A549 (cell line): ENCODE measurements around the gene DIAPH2. TPM values are rescaled to one million over a fixed set of nuclear protein-coding genes. Genes with fewer than 3 reads are reported as not detected.

Source experiments
- ATAC-seq, 2 experiments: fragments of 200-7000 bp in 1 of 2; fragments of >200 bp in 1 of 2; cut with Nextera tagmentation in 1 of 2; cut with Tn5 transposase in 1 of 2; 3 replicates each; pipeline versions ENCODE4 v1.8.0 to v1.9.1; 2018 to 2020; ENCODE audit warnings: mild to moderate bottlenecking in 1 of 2, moderate library complexity in 1 of 2
- CTCF ChIA-PET: fragments of 300-600 bp; sonication (Branson Sonifier 250); formaldehyde crosslinking; extraction: SDS; loops from one replicate; lab custom pipeline; 2021; ENCODE audit warnings: antibody characterized with exemption, inconsistent platforms; lab: Yijun Ruan, JAX
- POLR2A ChIA-PET: fragments of 350-600 bp; formaldehyde crosslinking; extraction: SDS; loops from one replicate; lab custom pipeline; 2021; ENCODE audit warnings: antibody characterized with exemption, inconsistent platforms; lab: Yijun Ruan, JAX
- DNase-seq, 2 experiments: peaks; one replicate each; pipeline versions ENCODE4 v3.0.0 to v3.0.0-alpha.2; 2011 to 2016; ENCODE audit warnings: low read depth in 1 of 2, low spot score in 1 of 2
- FAIRE-seq: peaks from 2 replicates; lab custom pipeline; 2011; peaks lifted over from hg19 to GRCh38; lab: Jason Lieb, UNC
- H3K27ac ChIP-seq, 2 experiments: fragments of >200 bp; sonication (Bioruptor Twin); formaldehyde crosslinking; 3 replicates each; pipeline ENCODE4 v1.5.1; 2016 to 2017
- H3K4me1 ChIP-seq: fragments of >200 bp; sonication (Bioruptor Twin); formaldehyde crosslinking; 3 replicates; pipeline ENCODE4 v1.6.1; 2016
- H3K4me2 ChIP-seq: fragments of >200 bp; sonication (Bioruptor Twin); formaldehyde crosslinking; 3 replicates; pipeline ENCODE4 v1.6.1; 2016
- H3K4me3 ChIP-seq: fragments of >200 bp; sonication (Bioruptor Twin); formaldehyde crosslinking; 3 replicates; pipeline ENCODE4 v1.5.1; 2016
- H3K9me3 ChIP-seq: fragments of >200 bp; sonication (Bioruptor Twin); formaldehyde crosslinking; 3 replicates; pipeline ENCODE4 v1.6.1; 2016
- BCL3 ChIP-seq: fragments of >200 bp; sonication (Bioruptor Twin); formaldehyde crosslinking; IDR thresholded peaks from 3 replicates; pipeline ENCODE4 v1.6.1; 2016
- EHF ChIP-seq: fragments of 250-450 bp; sonication (Bioruptor Pico); IDR thresholded peaks from 2 replicates; pipeline ENCODE4 v1.5.0; 2020; ENCODE audit warnings: mild to moderate bottlenecking
- EHMT2 ChIP-seq: fragments of 200-600 bp; sonication (generic); IDR thresholded peaks from 2 replicates; pipeline ENCODE4 v1.6.1; 2016; ENCODE audit warnings: antibody characterized with exemption, low read depth, mild to moderate bottlenecking, moderate library complexity
- ESRRA ChIP-seq: fragments of 150-350 bp; IDR thresholded peaks from 2 replicates; pipeline ENCODE4 v1.6.1; 2014; ENCODE audit warnings: mild to moderate bottlenecking, low read length, borderline replicate concordance
- FOSB ChIP-seq: fragments of 250-450 bp; sonication (Bioruptor Pico); IDR thresholded peaks from 2 replicates; pipeline ENCODE4 v1.5.0; 2020; ENCODE audit warnings: mild to moderate bottlenecking, moderate library complexity
- FOSL2 ChIP-seq, 2 experiments: fragments of 450-650 bp in 1 of 2; fragments of >200 bp in 1 of 2; sonication (Bioruptor Twin) in 1 of 2; formaldehyde crosslinking; IDR thresholded peaks; 2 replicates each; pipeline versions ENCODE4 v1.5.0 to v1.6.1; 2016 to 2020; ENCODE audit warnings: mild to moderate bottlenecking in 1 of 2, moderate library complexity in 1 of 2
- HOXA7 ChIP-seq: fragments of 250-450 bp; sonication (Bioruptor Pico); IDR thresholded peaks from 2 replicates; pipeline ENCODE4 v1.5.0; 2020; ENCODE audit warnings: mild to moderate bottlenecking, moderate library complexity
- MAZ ChIP-seq: fragments of 150-350 bp; IDR thresholded peaks from 2 replicates; pipeline ENCODE4 v1.6.1; 2014; ENCODE audit warnings: antibody characterized with exemption, low read depth, low read length, borderline replicate concordance
- NFE2L2 ChIP-seq: fragments of 150-350 bp; conservative IDR thresholded peaks from 2 replicates; pipeline ENCODE4 v1.6.1; 2014; ENCODE audit warnings: low read length
- NPAS2 ChIP-seq: fragments of 250-450 bp; sonication (Bioruptor Pico); IDR thresholded peaks from 2 replicates; pipeline ENCODE4 v1.8.0; 2022; ENCODE audit warnings: mild to moderate bottlenecking, moderate library complexity, borderline replicate concordance
- REST ChIP-seq: fragments of 200-600 bp; sonication (generic); IDR thresholded peaks from 2 replicates; pipeline ENCODE4 v1.6.1; 2016; ENCODE audit warnings: antibody characterized with exemption, mild to moderate bottlenecking, moderate library complexity
- WGBS: methylation state at CpG from one replicate; pipeline ENCODE4 v1.1.6; 2017; ENCODE audit errors: missing lambda C conversion rate; 5-methylcytosine and 5-hydroxymethylcytosine counted together
- polyA plus RNA-seq, 4 experiments: library from polyadenylated mRNA; depleted of rRNA in 3 of 4; stranded (reverse); fragments of >200 nt; fragmentation: RNase III in 1 of 4; extraction: RNeasy Plus Mini Kit Qiagen cat#74134 plus additional on column Dnase treatment in 1 of 4; gene quantifications; 2 replicates in 3 of 4; 3 replicates in 1 of 4; pipeline ENCODE4 v1.2.3, GENCODE V29; 2011 to 2017
- TF ChIP-seq, protein P1 (sequence below): IDR thresholded peaks from 2 replicates; pipeline ENCODE4 v1.6.1; 2012
- TF ChIP-seq, protein P2 (sequence below): fragments of 250-450 bp; sonication (Bioruptor Pico); IDR thresholded peaks from 2 replicates; pipeline ENCODE4 v1.5.0; 2020; ENCODE audit warnings: low read depth, mild to moderate bottlenecking, moderate library complexity
- TF ChIP-seq, protein P3 (sequence below): IDR thresholded peaks from 2 replicates; pipeline ENCODE4 v1.6.1; 2012
- TF ChIP-seq, protein P4 (sequence below): IDR thresholded peaks from 2 replicates; pipeline ENCODE4 v1.6.1; 2012; ENCODE audit warnings: low read depth, borderline replicate concordance

Gene DIAPH2
- polyA plus RNA-seq, 2 of the 4 experiments (the other 2 are of a cell fraction): 3.7 to 10.0 TPM

GRCh38 chrX:97622111-97622510 is 937.5 kb downstream of the DIAPH2 start (continued):
- TF ChIP-seq REST: no peak
- TF ChIP-seq, all 56 proteins: peak for 0

DNA sequence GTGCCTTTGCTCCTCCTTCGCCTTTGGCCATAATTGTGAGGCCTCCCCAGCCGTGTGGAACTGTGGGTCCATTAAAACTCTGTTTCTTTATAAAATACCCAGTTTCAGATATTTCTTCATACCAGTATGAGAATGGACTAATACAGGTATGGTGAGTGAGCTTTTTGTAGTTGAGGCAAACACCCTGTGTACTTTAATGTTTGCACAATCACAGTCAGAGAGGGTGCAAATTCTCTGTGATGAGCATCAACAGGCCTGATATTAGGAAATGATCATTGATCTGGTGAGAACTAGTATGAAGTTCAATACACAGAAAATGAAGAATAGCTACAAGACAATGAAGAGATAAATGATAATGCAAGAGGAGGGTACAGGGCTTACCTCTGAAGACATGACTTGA is 943.7 kb downstream of the DIAPH2 start:
- no peak for DNase-seq
- no peak for ATAC-seq
- CTCF ChIA-PET: no interaction called here
- H3K9me3 ChIP-seq: no peaks in the 10 kb centered on the region
- FAIRE-seq: no peak
- no peak overlapping the region for H3K27ac ChIP-seq
- TF ChIP-seq MAZ (no peak), HOXA7 (CRISPR knock-in tag) (no peak), EHMT2 (no peak), EHF (no peak), NPAS2 (CRISPR knock-in tag) (no peak), FOSL2 (IDR thresholded peaks at IDR 0.05) (no peak), FOSL2 (CRISPR knock-in tag; IDR thresholded peaks at IDR 0.05) (no peak), NFE2L2 (no peak), BCL3 (no peak), FOSB (CRISPR knock-in tag) (no peak)
- TF ChIP-seq, protein P1, sequence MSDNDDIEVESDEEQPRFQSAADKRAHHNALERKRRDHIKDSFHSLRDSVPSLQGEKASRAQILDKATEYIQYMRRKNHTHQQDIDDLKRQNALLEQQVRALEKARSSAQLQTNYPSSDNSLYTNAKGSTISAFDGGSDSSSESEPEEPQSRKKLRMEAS: no peak
- POLR2A ChIA-PET: no interaction called here
- 42% methylated on average over 2 of the region's 2 CpGs for WGBS
- H3K4me3 ChIP-seq: no peak overlapping the region
- no peaks in the 10 kb centered on the region for H3K4me1 ChIP-seq
- H3K4me2 ChIP-seq: no peak overlapping the region

DNA sequence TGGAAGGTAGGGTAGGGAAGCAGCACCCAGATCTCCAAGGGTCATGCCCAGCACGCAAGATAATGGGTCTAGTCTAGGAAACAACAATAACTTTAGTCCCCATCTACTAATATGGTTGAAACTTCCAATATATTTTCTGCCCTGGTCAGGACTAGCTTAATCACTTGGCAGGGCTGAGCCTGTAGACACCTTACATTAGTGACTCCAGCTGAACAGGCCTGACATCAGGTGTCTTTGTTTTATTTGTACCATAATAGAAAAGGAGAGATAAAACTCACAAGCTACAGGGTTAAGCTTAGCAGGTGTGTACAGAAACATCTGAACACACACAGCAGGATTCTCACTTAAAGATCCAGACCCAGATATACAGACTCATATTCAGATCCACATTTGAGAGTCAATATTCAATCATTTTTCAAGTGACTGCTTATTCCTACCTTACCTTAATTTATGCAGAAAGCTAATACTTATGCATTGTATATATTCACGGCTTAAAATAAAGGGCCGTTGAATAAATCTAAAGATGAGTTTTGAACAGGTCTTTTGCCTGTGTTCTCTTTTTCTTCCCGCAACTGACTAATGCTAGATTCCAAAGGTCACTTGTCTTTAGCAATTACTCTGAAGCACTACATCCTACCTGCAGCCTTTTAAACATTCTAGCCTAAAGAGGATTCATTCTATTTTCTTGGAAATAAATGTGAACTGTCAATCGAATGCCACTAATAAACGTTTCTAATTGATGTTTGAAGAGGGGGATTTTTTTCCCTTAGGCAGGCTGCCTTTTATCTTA is 944.4 kb downstream of the DIAPH2 start:
- peak; percentile 81 for FAIRE-seq
- ChIA-PET CTCF (no interaction called here), POLR2A (no interaction called here)
- H3K4me3 ChIP-seq: no peak overlapping the region
- TF ChIP-seq, protein P2, sequence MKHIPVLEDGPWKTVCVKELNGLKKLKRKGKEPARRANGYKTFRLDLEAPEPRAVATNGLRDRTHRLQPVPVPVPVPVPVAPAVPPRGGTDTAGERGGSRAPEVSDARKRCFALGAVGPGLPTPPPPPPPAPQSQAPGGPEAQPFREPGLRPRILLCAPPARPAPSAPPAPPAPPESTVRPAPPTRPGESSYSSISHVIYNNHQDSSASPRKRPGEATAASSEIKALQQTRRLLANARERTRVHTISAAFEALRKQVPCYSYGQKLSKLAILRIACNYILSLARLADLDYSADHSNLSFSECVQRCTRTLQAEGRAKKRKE: no peak
- no peak for TF ChIP-seq ESRRA
- TF ChIP-seq, protein P3, sequence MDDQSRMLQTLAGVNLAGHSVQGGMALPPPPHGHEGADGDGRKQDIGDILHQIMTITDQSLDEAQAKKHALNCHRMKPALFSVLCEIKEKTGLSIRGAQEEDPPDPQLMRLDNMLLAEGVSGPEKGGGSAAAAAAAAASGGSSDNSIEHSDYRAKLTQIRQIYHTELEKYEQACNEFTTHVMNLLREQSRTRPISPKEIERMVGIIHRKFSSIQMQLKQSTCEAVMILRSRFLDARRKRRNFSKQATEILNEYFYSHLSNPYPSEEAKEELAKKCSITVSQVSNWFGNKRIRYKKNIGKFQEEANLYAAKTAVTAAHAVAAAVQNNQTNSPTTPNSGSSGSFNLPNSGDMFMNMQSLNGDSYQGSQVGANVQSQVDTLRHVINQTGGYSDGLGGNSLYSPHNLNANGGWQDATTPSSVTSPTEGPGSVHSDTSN: no peak
- TF ChIP-seq FOSB (CRISPR knock-in tag): no peak
- TF ChIP-seq, protein P4, sequence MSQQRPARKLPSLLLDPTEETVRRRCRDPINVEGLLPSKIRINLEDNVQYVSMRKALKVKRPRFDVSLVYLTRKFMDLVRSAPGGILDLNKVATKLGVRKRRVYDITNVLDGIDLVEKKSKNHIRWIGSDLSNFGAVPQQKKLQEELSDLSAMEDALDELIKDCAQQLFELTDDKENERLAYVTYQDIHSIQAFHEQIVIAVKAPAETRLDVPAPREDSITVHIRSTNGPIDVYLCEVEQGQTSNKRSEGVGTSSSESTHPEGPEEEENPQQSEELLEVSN: no peak
- no peak overlapping the region for H3K27ac ChIP-seq
- no peaks in the 10 kb centered on the region for H3K4me1 ChIP-seq
- peak overlapping the region; percentile 13; the same call in 1 of the 3 replicates for H3K4me2 ChIP-seq
- DNase-seq: no peak
- no peaks in the 10 kb centered on the region for H3K9me3 ChIP-seq
- 39% methylated on average over 6 of the region's 6 CpGs for WGBS
- no peak for ATAC-seq
